ENCODE measurements around the gene CTNNA1.

CTNNA1 gene

GRCh38 chr5:138709202-138709601 lies 44.0 kb upstream of the CTNNA1 start:
- CTCF ChIA-PET = no interaction called here
- Histone ChIP-seq H3K36me3 (ENCODE audit: control insufficient read depth in 4 of 4, insufficient read depth in 4 of 4, low read length in 3 of 4) (no peaks in the 10 kb centered on the region), H3K27me3 (replicated peaks in 2 of 5; ENCODE audit: control insufficient read depth in 4 of 5, insufficient read depth in 5 of 5, low read length in 4 of 5) (peaks cover 0 to 11% (median 0%) of the 10 kb centered on the region in 5 experiments), H3K27ac (ENCODE audit: insufficient read depth in 1 of 2, low read depth in 1 of 2, low read length in 2 of 2, poor library complexity in 1 of 2, severe bottlenecking in 2 of 2) (no peak overlapping the region), H3K4me3 (ENCODE audit: control insufficient read depth in 1 of 7, extremely low read depth in 1 of 7, insufficient read depth in 4 of 7, low read depth in 2 of 7, low read length in 6 of 7) (no peak overlapping the region), H3K4me1 (ENCODE audit: control extremely low read depth in 1 of 4, control insufficient read depth in 4 of 4, insufficient read depth in 4 of 4, low read length in 3 of 4) (no peaks in the 10 kb centered on the region), H3K9me3 (ENCODE audit: control extremely low read depth in 1 of 5, control insufficient read depth in 4 of 5, insufficient read depth in 2 of 5, low read depth in 1 of 5, low read length in 4 of 5) (no peaks in the 10 kb centered on the region)
- 100% methylated on average over 7 of the region's 9 CpGs for WGBS (ENCODE audit: insufficient coverage)
- POLR2A ChIA-PET = interaction anchor here (0.7 kb wide), 1 partner anchor 39 kb away, joined by 3 read pairs; no protein-coding TSS in a partner anchor
- no peak for DNase-seq

GRCh38 chr5:138711087-138711486 lies 42.1 kb upstream of the CTNNA1 start:
- Histone ChIP-seq H3K4me1 (ENCODE audit: control extremely low read depth in 1 of 4, control insufficient read depth in 4 of 4, insufficient read depth in 4 of 4, low read length in 3 of 4) (no peaks in the 10 kb centered on the region), H3K9me3 (ENCODE audit: control extremely low read depth in 1 of 5, control insufficient read depth in 4 of 5, insufficient read depth in 2 of 5, low read depth in 1 of 5, low read length in 4 of 5) (no peaks in the 10 kb centered on the region), H3K27me3 (replicated peaks in 2 of 5; ENCODE audit: control insufficient read depth in 4 of 5, insufficient read depth in 5 of 5, low read length in 4 of 5) (peaks cover 0 to 11% (median 2%) of the 10 kb centered on the region in 5 experiments), H3K4me3 (ENCODE audit: control insufficient read depth in 1 of 7, extremely low read depth in 1 of 7, insufficient read depth in 4 of 7, low read depth in 2 of 7, low read length in 6 of 7) (no peak overlapping the region), H3K36me3 (ENCODE audit: control insufficient read depth in 4 of 4, insufficient read depth in 4 of 4, low read length in 3 of 4) (no peaks in the 10 kb centered on the region), H3K27ac (ENCODE audit: insufficient read depth in 1 of 2, low read depth in 1 of 2, low read length in 2 of 2, poor library complexity in 1 of 2, severe bottlenecking in 2 of 2) (no peak overlapping the region)
- POLR2A ChIA-PET = no interaction called here
- CTCF ChIA-PET = interaction anchor here (1.0 kb wide), 1 partner anchor 8 kb away, joined by 3 read pairs; no protein-coding TSS in a partner anchor
- WGBS (ENCODE audit: insufficient coverage) = 95% methylated on average over 6 of the region's 6 CpGs
- no peak for DNase-seq

- Histone ChIP-seq H3K27ac (ENCODE audit: insufficient read depth in 1 of 2, low read depth in 1 of 2, low read length in 2 of 2, poor library complexity in 1 of 2, severe bottlenecking in 2 of 2) (no peak overlapping the region), H3K27me3 (replicated peaks in 2 of 5; ENCODE audit: control insufficient read depth in 4 of 5, insufficient read depth in 5 of 5, low read length in 4 of 5) (peaks cover 0 to 11% (median 2%) of the 10 kb centered on the region in 5 experiments), H3K4me1 (ENCODE audit: control extremely low read depth in 1 of 4, control insufficient read depth in 4 of 4, insufficient read depth in 4 of 4, low read length in 3 of 4) (no peaks in the 10 kb centered on the region), H3K4me3 (ENCODE audit: control insufficient read depth in 1 of 7, extremely low read depth in 1 of 7, insufficient read depth in 4 of 7, low read depth in 2 of 7, low read length in 6 of 7) (no peak overlapping the region), H3K9me3 (ENCODE audit: control extremely low read depth in 1 of 5, control insufficient read depth in 4 of 5, insufficient read depth in 2 of 5, low read depth in 1 of 5, low read length in 4 of 5) (no peaks in the 10 kb centered on the region), H3K36me3 (ENCODE audit: control insufficient read depth in 4 of 4, insufficient read depth in 4 of 4, low read length in 3 of 4) (no peaks in the 10 kb centered on the region)
- DNase-seq = peak in 1 of 3 donors; percentile 22
- 87% methylated on average over 2 of the region's 3 CpGs for whole genome bisulfite sequencing (ENCODE audit: insufficient coverage)
- ChIA-PET POLR2A (no interaction called here), CTCF (interaction anchor here (1.0 kb wide), 1 partner anchor 8 kb away, joined by 3 read pairs; no protein-coding TSS in a partner anchor)
These were observed 41.4 kb upstream of the CTNNA1 start for GRCh38 chr5:138711811-138712210.

- ChIA-PET CTCF (no interaction called here), POLR2A (no interaction called here)
- no peak overlapping the region for H3K4me3 ChIP-seq (ENCODE audit: control insufficient read depth in 1 of 7, extremely low read depth in 1 of 7, insufficient read depth in 4 of 7, low read depth in 2 of 7, low read length in 6 of 7)
- no peaks in the 10 kb centered on the region for H3K36me3 ChIP-seq (ENCODE audit: control insufficient read depth in 4 of 4, insufficient read depth in 4 of 4, low read length in 3 of 4)
- DNase-seq = no peak
- no peaks in the 10 kb centered on the region for H3K4me1 ChIP-seq (ENCODE audit: control extremely low read depth in 1 of 4, control insufficient read depth in 4 of 4, insufficient read depth in 4 of 4, low read length in 3 of 4)
- WGBS (ENCODE audit: insufficient coverage) = 96% methylated on average over 7 of the region's 8 CpGs
- no peaks in the 10 kb centered on the region for H3K9me3 ChIP-seq (ENCODE audit: control extremely low read depth in 1 of 5, control insufficient read depth in 4 of 5, insufficient read depth in 2 of 5, low read depth in 1 of 5, low read length in 4 of 5)
- no peak overlapping the region for H3K27ac ChIP-seq (ENCODE audit: insufficient read depth in 1 of 2, low read depth in 1 of 2, low read length in 2 of 2, poor library complexity in 1 of 2, severe bottlenecking in 2 of 2)
- H3K27me3 ChIP-seq (replicated peaks in 2 of 5; ENCODE audit: control insufficient read depth in 4 of 5, insufficient read depth in 5 of 5, low read length in 4 of 5) = peaks cover 0 to 11% (median 2%) of the 10 kb centered on the region in 5 experiments
These were observed 40.9 kb upstream of the CTNNA1 start for GRCh38 chr5:138712324-138712723.

- ChIA-PET POLR2A (no interaction called here), CTCF (no interaction called here)
- H3K9me3 ChIP-seq (ENCODE audit: control extremely low read depth in 1 of 5, control insufficient read depth in 4 of 5, insufficient read depth in 2 of 5, low read depth in 1 of 5, low read length in 4 of 5) = no peaks in the 10 kb centered on the region
- no peaks in the 10 kb centered on the region for H3K36me3 ChIP-seq (ENCODE audit: control insufficient read depth in 4 of 4, insufficient read depth in 4 of 4, low read length in 3 of 4)
- no peak overlapping the region for H3K27ac ChIP-seq (ENCODE audit: insufficient read depth in 1 of 2, low read depth in 1 of 2, low read length in 2 of 2, poor library complexity in 1 of 2, severe bottlenecking in 2 of 2)
- no peak overlapping the region for H3K4me3 ChIP-seq (ENCODE audit: control insufficient read depth in 1 of 7, extremely low read depth in 1 of 7, insufficient read depth in 4 of 7, low read depth in 2 of 7, low read length in 6 of 7)
- no peaks in the 10 kb centered on the region for H3K4me1 ChIP-seq (ENCODE audit: control extremely low read depth in 1 of 4, control insufficient read depth in 4 of 4, insufficient read depth in 4 of 4, low read length in 3 of 4)
- peak in 1 of 3 donors; percentile 13 for DNase-seq
- peaks cover 0 to 12% (median 2%) of the 10 kb centered on the region in 5 experiments for H3K27me3 ChIP-seq (replicated peaks in 2 of 5; ENCODE audit: control insufficient read depth in 4 of 5, insufficient read depth in 5 of 5, low read length in 4 of 5)
- WGBS (ENCODE audit: insufficient coverage) = 58% methylated on average over 4 of the region's 5 CpGs
These were observed 40.4 kb upstream of the CTNNA1 start for GRCh38 chr5:138712791-138713190.

GRCh38 chr5:138713247-138713646 lies 40.0 kb upstream of the CTNNA1 start:
- ChIA-PET POLR2A (no interaction called here), CTCF (interaction anchor here (0.6 kb wide), 1 partner anchor 97 kb away, joined by 3 read pairs; no protein-coding TSS in a partner anchor)
- Histone ChIP-seq H3K27me3 (replicated peaks in 2 of 5; ENCODE audit: control insufficient read depth in 4 of 5, insufficient read depth in 5 of 5, low read length in 4 of 5) (peaks cover 0 to 12% (median 2%) of the 10 kb centered on the region in 5 experiments), H3K4me1 (ENCODE audit: control extremely low read depth in 1 of 4, control insufficient read depth in 4 of 4, insufficient read depth in 4 of 4, low read length in 3 of 4) (no peaks in the 10 kb centered on the region), H3K4me3 (ENCODE audit: control insufficient read depth in 1 of 7, extremely low read depth in 1 of 7, insufficient read depth in 4 of 7, low read depth in 2 of 7, low read length in 6 of 7) (no peak overlapping the region), H3K9me3 (ENCODE audit: control extremely low read depth in 1 of 5, control insufficient read depth in 4 of 5, insufficient read depth in 2 of 5, low read depth in 1 of 5, low read length in 4 of 5) (no peaks in the 10 kb centered on the region), H3K36me3 (ENCODE audit: control insufficient read depth in 4 of 4, insufficient read depth in 4 of 4, low read length in 3 of 4) (no peaks in the 10 kb centered on the region), H3K27ac (ENCODE audit: insufficient read depth in 1 of 2, low read depth in 1 of 2, low read length in 2 of 2, poor library complexity in 1 of 2, severe bottlenecking in 2 of 2) (no peak overlapping the region)
- DNase-seq = no peak

GRCh38 chr5:138714694-138715093 lies 38.5 kb upstream of the CTNNA1 start:
- H3K36me3 ChIP-seq (ENCODE audit: control insufficient read depth in 4 of 4, insufficient read depth in 4 of 4, low read length in 3 of 4) = no peaks in the 10 kb centered on the region
- ChIA-PET CTCF (interaction anchor here (0.6 kb wide), 1 partner anchor 272 kb away, joined by 3 read pairs; no protein-coding TSS in a partner anchor), POLR2A (interaction anchor here (0.5 to 0.7 kb wide), 2 partner anchors 11 to 450 kb away, joined by 3 to 4 read pairs; no protein-coding TSS in a partner anchor)
- no peak overlapping the region for H3K27ac ChIP-seq (ENCODE audit: insufficient read depth in 1 of 2, low read depth in 1 of 2, low read length in 2 of 2, poor library complexity in 1 of 2, severe bottlenecking in 2 of 2)
- H3K4me3 ChIP-seq (ENCODE audit: control insufficient read depth in 1 of 7, extremely low read depth in 1 of 7, insufficient read depth in 4 of 7, low read depth in 2 of 7, low read length in 6 of 7) = no peak overlapping the region
- WGBS (ENCODE audit: insufficient coverage) = 95% methylated on average over 3 of the region's 3 CpGs
- H3K4me1 ChIP-seq (ENCODE audit: control extremely low read depth in 1 of 4, control insufficient read depth in 4 of 4, insufficient read depth in 4 of 4, low read length in 3 of 4) = no peaks in the 10 kb centered on the region
- H3K27me3 ChIP-seq (replicated peaks in 2 of 5; ENCODE audit: control insufficient read depth in 4 of 5, insufficient read depth in 5 of 5, low read length in 4 of 5) = peaks cover 0 to 12% (median 2%) of the 10 kb centered on the region in 5 experiments
- no peaks in the 10 kb centered on the region for H3K9me3 ChIP-seq (ENCODE audit: control extremely low read depth in 1 of 5, control insufficient read depth in 4 of 5, insufficient read depth in 2 of 5, low read depth in 1 of 5, low read length in 4 of 5)
- DNase-seq = no peak
